Pancreas (tissue), 10 donors: ENCODE measurements around the gene SKIDA1. TPM values are rescaled to one million over a fixed set of nuclear protein-coding genes. Genes with fewer than 3 reads are reported as not detected.
A peak's percentile ranks its signal among the peaks of the same experiment; 100 is the strongest.

ENCODE experiments used
- ATAC-seq, 4 donors: fragments of 200-7000 bp; cut with Tn5 transposase; one replicate each; pipeline versions ENCODE4 v1.8.0 to v1.9.1; 2020; ENCODE audit warnings: mild to moderate bottlenecking in 4 of 4, moderate library complexity in 4 of 4
- DNase-seq, 6 donors: peaks; one replicate each; pipeline ENCODE4 v3.0.0-alpha.2; 2020
- FAIRE-seq: peaks from 2 replicates; lab custom pipeline; 2012; peaks lifted over from hg19 to GRCh38; lab: Jason Lieb, UNC
- H3K27ac ChIP-seq, 4 donors: fragments of 200-600 bp; sonication (generic); 1 replicate in 3 of 4; 2 replicates in 1 of 4; pipeline versions ENCODE4 v1.5.0 to v1.8.0; 2020
- H3K27me3 ChIP-seq, 4 donors: fragments of 200-600 bp; one replicate each; pipeline ENCODE4 v1.8.0; 2021
- H3K36me3 ChIP-seq, 3 donors: fragments of 200-600 bp; sonication (generic) in 1 of 3; one replicate each; pipeline versions ENCODE4 v1.5.0 to v1.8.0; 2020 to 2021
- H3K4me1 ChIP-seq, 3 donors: fragments of 200-600 bp; one replicate each; pipeline ENCODE4 v1.8.0; 2021
- H3K4me3 ChIP-seq, 4 donors: fragments of 200-600 bp; sonication (generic) in 2 of 4; one replicate each; pipeline versions ENCODE4 v1.5.0 to v1.8.0; 2020 to 2021
- H3K9me3 ChIP-seq, 4 donors: fragments of 200-600 bp; one replicate each; pipeline ENCODE4 v1.8.0; 2021
- WGBS, 2 donors: extraction: QIAGEN DNeasy Blood & Tissue Kit; methylation state at CpG; one replicate each; pipeline ENCODE4 v1.1.7; 2013; 5-methylcytosine and 5-hydroxymethylcytosine counted together
- intact Hi-C, 3 donors: fragments of 100-400 bp; cut with DNase I; formaldehyde crosslinking; loops; one replicate each; pipeline versions ENCODE4 v1.11.1 to v1.14.2; 2022
- polyA plus RNA-seq, 2 donors: library from polyadenylated mRNA; stranded (reverse); fragments of 200-250 nt; gene quantifications; one replicate each; pipeline ENCODE4 v1.2.3, GENCODE V29; 2013
- total RNA-seq, 6 donors: library from RNA; stranded (reverse); fragmentation: NEBNext Ultra II Directional in 4 of 6; extraction: Animal tissue kit (Norgen Biotek cat#: 25700) in 4 of 6; gene quantifications; one replicate each; pipeline versions ENCODE4 v1.2.1 to v1.2.4, GENCODE V29; 2021 to 2023
- TF ChIP-seq, protein P1 (sequence below), 4 donors: fragments of 200-600 bp; sonication (generic) in 3 of 4; IDR thresholded peaks; one replicate each; pipeline versions ENCODE4 v1.5.0 to v1.8.0; 2021; ENCODE audit warnings: antibody characterized with exemption in 4 of 4
- donor health status: healthy with polysubstance abuse.
- donor health status: DM: no; HTN: no; CAD: no; lungs with moderate emphysema.
- donor health status: DM: no; HTN: no; CAD: no.
- donor health status: control.
- donor health status: control.
- donor health status: Bipolar disorder and iron deficiency.
- donor health status: DM: yes; HTN: yes; CAD: no.
- donor health status: DM: no; HTN: no; CAD: no.
- donor health status: DM: no; HTN: no; CAD: no.
- donor health status: DM: yes; HTN: yes; CAD: no.

The SKIDA1 gene
- total and polyA plus RNA-seq, 8 donors = 0.23 to 0.97 (median 0.53) TPM

DNA sequence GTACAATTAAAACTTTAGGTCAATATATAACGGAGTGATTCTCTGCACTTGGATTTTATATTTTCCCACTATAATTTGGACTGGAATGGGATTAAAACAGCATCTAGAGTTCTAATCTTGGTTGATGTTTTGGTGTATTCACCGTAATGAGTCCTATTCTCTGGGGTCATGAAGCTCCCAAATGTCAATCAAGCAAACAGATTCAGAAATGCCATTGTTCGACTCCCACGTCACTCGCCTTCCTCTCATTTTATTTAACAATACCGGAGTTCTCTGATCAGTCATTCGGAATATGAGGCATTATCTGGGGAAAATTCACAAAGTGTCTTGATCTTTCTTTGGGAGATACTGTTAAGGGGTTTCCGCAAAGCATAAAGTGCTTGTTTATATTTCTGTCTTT is 26.5 kb downstream of the SKIDA1 start:
- DNase-seq (no peak), FAIRE-seq (no peak), ATAC-seq (no peak)
- Histone ChIP-seq H3K4me1 (peaks cover 0 to 3% (median 0%) of the 10 kb centered on the region in 3 donors), H3K9me3 (no peaks in the 10 kb centered on the region), H3K36me3 (no peaks in the 10 kb centered on the region), H3K27ac (no peak overlapping the region), H3K27me3 (no peaks in the 10 kb centered on the region), H3K4me3 (no peak overlapping the region)
- intact Hi-C loops = no loop called here
- WGBS, 2 donors = 95 to 97% methylated on average over 8 of the region's 8 CpGs
- TF ChIP-seq, protein P1, sequence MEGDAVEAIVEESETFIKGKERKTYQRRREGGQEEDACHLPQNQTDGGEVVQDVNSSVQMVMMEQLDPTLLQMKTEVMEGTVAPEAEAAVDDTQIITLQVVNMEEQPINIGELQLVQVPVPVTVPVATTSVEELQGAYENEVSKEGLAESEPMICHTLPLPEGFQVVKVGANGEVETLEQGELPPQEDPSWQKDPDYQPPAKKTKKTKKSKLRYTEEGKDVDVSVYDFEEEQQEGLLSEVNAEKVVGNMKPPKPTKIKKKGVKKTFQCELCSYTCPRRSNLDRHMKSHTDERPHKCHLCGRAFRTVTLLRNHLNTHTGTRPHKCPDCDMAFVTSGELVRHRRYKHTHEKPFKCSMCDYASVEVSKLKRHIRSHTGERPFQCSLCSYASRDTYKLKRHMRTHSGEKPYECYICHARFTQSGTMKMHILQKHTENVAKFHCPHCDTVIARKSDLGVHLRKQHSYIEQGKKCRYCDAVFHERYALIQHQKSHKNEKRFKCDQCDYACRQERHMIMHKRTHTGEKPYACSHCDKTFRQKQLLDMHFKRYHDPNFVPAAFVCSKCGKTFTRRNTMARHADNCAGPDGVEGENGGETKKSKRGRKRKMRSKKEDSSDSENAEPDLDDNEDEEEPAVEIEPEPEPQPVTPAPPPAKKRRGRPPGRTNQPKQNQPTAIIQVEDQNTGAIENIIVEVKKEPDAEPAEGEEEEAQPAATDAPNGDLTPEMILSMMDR (IDR thresholded peaks at IDR 0.05) = no peak

DNA sequence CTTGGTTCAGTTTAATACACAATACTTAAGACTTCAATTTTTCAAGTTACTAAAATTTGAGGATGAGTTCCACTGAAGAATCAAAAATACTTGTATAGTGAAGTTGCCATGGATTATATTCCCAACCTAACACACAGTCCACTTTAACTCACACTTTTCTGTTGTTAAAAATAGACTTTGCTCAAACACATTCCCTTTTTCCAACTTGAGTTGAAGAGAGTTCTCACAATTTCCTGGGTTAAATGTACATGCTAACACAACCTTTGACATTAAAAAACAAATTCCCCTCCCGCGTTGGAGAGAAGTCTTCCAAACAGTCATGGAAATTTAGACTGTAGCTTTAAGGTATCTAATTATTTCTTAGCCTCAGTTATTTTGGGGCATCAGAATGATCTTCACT is 27.1 kb downstream of the SKIDA1 start:
- no peaks in the 10 kb centered on the region for H3K36me3 ChIP-seq
- no peak for FAIRE-seq
- no peak for ATAC-seq
- H3K9me3 ChIP-seq = no peaks in the 10 kb centered on the region
- H3K4me3 ChIP-seq = no peak overlapping the region
- H3K4me1 ChIP-seq = peaks cover 0 to 3% (median 0%) of the 10 kb centered on the region in 3 donors
- no peak overlapping the region for H3K27ac ChIP-seq
- intact Hi-C loops = no loop called here
- no peak for DNase-seq
- no peaks in the 10 kb centered on the region for H3K27me3 ChIP-seq
- 87 to 96% methylated on average over 2 of the region's 2 CpGs for WGBS, 2 donors
- TF ChIP-seq, protein P1 (IDR thresholded peaks at IDR 0.05) = no peak

DNA sequence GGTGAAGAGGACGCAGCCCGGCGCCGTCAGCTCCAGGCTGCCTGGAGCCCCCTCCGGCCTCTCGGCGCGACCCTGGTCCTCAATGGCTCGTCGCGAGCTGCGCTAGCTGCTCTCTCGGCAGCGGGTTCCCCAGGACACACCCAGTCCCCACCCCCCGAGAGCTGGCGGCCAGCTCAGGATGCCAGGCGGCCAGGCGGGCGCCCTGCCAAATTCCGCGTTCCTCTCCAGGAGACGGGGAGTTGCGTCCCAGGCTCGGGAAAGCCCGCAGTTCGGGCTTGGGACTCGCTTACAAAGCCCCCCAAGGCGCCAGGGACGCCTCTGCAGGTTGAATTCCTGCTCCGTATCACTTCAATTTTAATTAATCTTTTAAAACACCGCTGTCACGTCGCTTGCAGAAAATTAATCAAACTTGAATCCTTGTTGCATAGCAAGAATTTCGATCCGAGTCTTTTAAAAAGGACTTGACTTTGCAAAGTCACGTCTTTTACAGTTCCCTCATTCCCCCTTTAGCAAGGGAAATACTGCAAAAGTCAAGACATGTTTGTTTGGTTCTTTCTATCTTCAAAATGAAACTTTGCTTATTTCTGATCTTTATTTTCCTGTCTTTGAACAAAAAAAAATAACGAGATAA is 28.2 kb downstream of the SKIDA1 start:
- peak overlapping the region in 2 of 4 donors; percentile 13 to 28 for H3K27ac ChIP-seq
- peak; percentile 69 to 79 (median 76) for ATAC-seq
- WGBS, 2 donors = 1 to 2% methylated on average over 34 to 37 of the region's 37 CpGs

DNA sequence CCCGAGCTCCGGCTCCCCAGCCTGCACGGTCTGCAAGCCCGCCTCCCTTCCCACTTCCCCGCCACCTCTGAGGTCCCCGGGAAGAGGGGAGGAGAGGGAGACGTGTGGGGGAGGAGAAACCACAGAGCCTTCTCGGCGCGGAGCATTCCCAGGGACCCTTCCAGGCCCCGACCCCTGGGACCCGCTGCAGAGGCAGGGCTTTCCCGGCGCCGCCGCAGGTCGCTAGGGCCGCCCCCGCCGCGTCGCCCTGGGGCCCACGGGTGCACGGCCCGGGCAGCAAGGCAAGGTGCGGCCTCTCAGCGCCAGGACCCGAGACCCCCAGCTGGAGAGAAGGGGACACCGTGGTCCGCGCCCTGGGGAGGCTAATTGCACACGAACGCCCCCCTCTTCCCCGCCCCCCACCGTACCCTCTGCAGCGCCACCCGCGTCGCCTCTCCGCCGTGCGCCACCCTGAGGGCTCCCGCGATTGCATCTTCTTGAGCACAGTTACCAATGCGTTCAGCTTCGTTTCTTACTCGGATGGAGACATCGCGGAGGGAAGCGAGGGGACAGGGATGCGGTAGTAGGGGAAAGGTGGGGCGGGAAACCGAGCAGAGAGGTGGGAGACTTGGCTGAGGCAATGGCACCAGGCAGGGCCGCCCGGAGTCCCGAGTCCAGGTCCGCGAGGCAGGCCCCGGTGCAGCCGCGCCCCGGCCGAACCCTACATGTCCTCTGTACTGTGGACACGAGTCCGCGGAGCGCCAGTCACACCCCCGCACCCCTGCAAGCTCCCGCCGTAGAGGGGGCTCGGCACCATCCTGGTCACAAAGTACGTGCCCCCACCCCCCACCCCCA is 28.9 kb downstream of the SKIDA1 start:
- H3K4me1 ChIP-seq = peaks cover 0 to 3% (median 0%) of the 10 kb centered on the region in 3 donors
- 0% methylated on average over 31 to 72 of the region's 72 CpGs for WGBS, 2 donors
- peak overlapping the region in 2 of 4 donors; percentile 13 to 28 for H3K27ac ChIP-seq
- no peaks in the 10 kb centered on the region for H3K27me3 ChIP-seq
- peak in 4 of 6 donors; percentile 37 to 86 (median 58) for DNase-seq
- no peaks in the 10 kb centered on the region for H3K36me3 ChIP-seq
- H3K4me3 ChIP-seq = peak overlapping the region; percentile 44 to 84 (median 55)
- H3K9me3 ChIP-seq = no peaks in the 10 kb centered on the region
- TF ChIP-seq, protein P1 (IDR thresholded peaks at IDR 0.05) = no peak
- FAIRE-seq = no peak
- intact Hi-C loops = no loop called here
- peak; percentile 64 to 67 (median 64) for ATAC-seq

More for the DNA sequence above, 28.2 kb downstream of the SKIDA1 start:
- peak overlapping the region; percentile 44 to 84 (median 55) for H3K4me3 ChIP-seq
- peak; percentile 61 for FAIRE-seq
- no peaks in the 10 kb centered on the region for H3K9me3 ChIP-seq
- peaks cover 0 to 3% (median 0%) of the 10 kb centered on the region in 3 donors for H3K4me1 ChIP-seq
- intact Hi-C loops = no loop called here
- H3K36me3 ChIP-seq = no peaks in the 10 kb centered on the region
- DNase-seq = peak; percentile 88 to 99 (median 95)
- TF ChIP-seq, protein P1 (IDR thresholded peaks at IDR 0.05) = no peak
- H3K27me3 ChIP-seq = no peaks in the 10 kb centered on the region
